Gastrocnemius medialis (tissue), 4 donors: ENCODE measurements around the gene MGMT.

Source experiments
- CTCF ChIP-seq, 5 experiments: fragments of 450-650 bp in 3 of 5; fragments of 200-600 bp in 2 of 5; sonication (generic) in 2 of 5; IDR thresholded peaks in 4 of 5; conservative IDR thresholded peaks in 1 of 5; 1 replicate in 4 of 5; 2 replicates in 1 of 5; pipeline ENCODE4 v1.5.1; 2016 to 2019; ENCODE audit warnings: antibody characterized with exemption in 5 of 5, mild to moderate bottlenecking in 3 of 5, moderate library complexity in 3 of 5
- POLR2A ChIP-seq, 2 donors: fragments of 450-650 bp; IDR thresholded peaks; one replicate each; pipeline ENCODE4 v1.6.1; 2017; ENCODE audit warnings: antibody characterized with exemption in 2 of 2, mild to moderate bottlenecking in 2 of 2, moderate library complexity in 2 of 2

GRCh38 chr10:129581827-129582411, 114.9 kb downstream of the MGMT start:
- no peak for TF ChIP-seq CTCF (IDR thresholded peaks at IDR 0.05 in 4 of 5, conservative IDR thresholded peaks at IDR 0.05 in 1 of 5)
- TF ChIP-seq POLR2A (IDR thresholded peaks at IDR 0.05), result no peak
